ENCODE data around the gene CLNS1A.
"Not testable (repeated sequence)": the region's sequence is repeated elsewhere in the genome, so short reads cannot be mapped to it uniquely, and the experiment has no call there.

The CLNS1A gene

GRCh38 chr11:77637345-77638165, at the start of gene CLNS1A:
Gene CLNS1A, minus strand, starts transcription at chr11:77637794. Its CDS starts 80 bp downstream, at chr11:77637714.
- peak; percentile 55 to 73 (median 64) for DNase-seq (ENCODE audit: low read depth in 4 of 4, low spot score in 1 of 4)

- DNase-seq (ENCODE audit: low read depth in 4 of 4, low spot score in 1 of 4), result no peak
Measured at GRCh38 chr11:77687088-77687487, 49.5 kb upstream of the CLNS1A start.

GRCh38 chr11:77677138-77677537, 39.5 kb upstream of the CLNS1A start:
- no peak for DNase-seq (ENCODE audit: low read depth in 4 of 4, low spot score in 1 of 4)

GRCh38 chr11:77672264-77672663, 34.7 kb upstream of the CLNS1A start:
- DNase-seq (ENCODE audit: low read depth in 4 of 4, low spot score in 1 of 4), result no peak

- no peak for DNase-seq (ENCODE audit: low read depth in 4 of 4, low spot score in 1 of 4)
Measured at GRCh38 chr11:77669848-77670511, 32.4 kb upstream of the CLNS1A start.

GRCh38 chr11:77668760-77669159, 31.2 kb upstream of the CLNS1A start:
- no peak for DNase-seq (ENCODE audit: low read depth in 4 of 4, low spot score in 1 of 4)

- no peak for DNase-seq (ENCODE audit: low read depth in 4 of 4, low spot score in 1 of 4)
Measured at GRCh38 chr11:77665240-77665965, 27.8 kb upstream of the CLNS1A start.

- no peak for DNase-seq (ENCODE audit: low read depth in 4 of 4, low spot score in 1 of 4)
Measured at GRCh38 chr11:77661670-77662069, 24.1 kb upstream of the CLNS1A start.

- DNase-seq (ENCODE audit: low read depth in 4 of 4, low spot score in 1 of 4), result no peak
Measured at GRCh38 chr11:77660947-77661346, 23.4 kb upstream of the CLNS1A start.

GRCh38 chr11:77658213-77659013, 20.8 kb upstream of the CLNS1A start:
- no peak for DNase-seq (ENCODE audit: low read depth in 4 of 4, low spot score in 1 of 4)

- DNase-seq (ENCODE audit: low read depth in 4 of 4, low spot score in 1 of 4), result no peak
Measured at GRCh38 chr11:77656362-77656761, 18.8 kb upstream of the CLNS1A start.

GRCh38 chr11:77654770-77655434, 17.3 kb upstream of the CLNS1A start:
- no peak for DNase-seq (ENCODE audit: low read depth in 4 of 4, low spot score in 1 of 4)

- no peak for DNase-seq (ENCODE audit: low read depth in 4 of 4, low spot score in 1 of 4)
Measured at GRCh38 chr11:77650123-77650522, 12.5 kb upstream of the CLNS1A start.

- no peak for DNase-seq (ENCODE audit: low read depth in 4 of 4, low spot score in 1 of 4)
Measured at GRCh38 chr11:77647654-77648305, 10.2 kb upstream of the CLNS1A start.

GRCh38 chr11:77644887-77645286, 7.3 kb upstream of the CLNS1A start:
- DNase-seq (ENCODE audit: low read depth in 4 of 4, low spot score in 1 of 4), result no peak

- DNase-seq (ENCODE audit: low read depth in 4 of 4, low spot score in 1 of 4), result no peak
Measured at GRCh38 chr11:77642228-77642627, 4.6 kb upstream of the CLNS1A start.

GRCh38 chr11:77636731-77637344, 756 bp downstream of the CLNS1A start:
- DNase-seq (ENCODE audit: low read depth in 4 of 4, low spot score in 1 of 4), result no peak

- DNase-seq (ENCODE audit: low read depth in 4 of 4, low spot score in 1 of 4), result not testable (repeated sequence)
Measured at GRCh38 chr11:77633926-77634325, 3.7 kb downstream of the CLNS1A start.

- DNase-seq (ENCODE audit: low read depth in 4 of 4, low spot score in 1 of 4), result no peak
Measured at GRCh38 chr11:77630157-77630710, 7.4 kb downstream of the CLNS1A start.

All from stimulated activated CD4-positive, alpha-beta T cell treated with anti-CD3 and anti-CD28 coated beads, Interleukin-1b, Interleukin-23, amount 100 ng/mL, for 24 hours (primary cell).